IMR-90 (cell line): Measurements from ENCODE around the gene STARD3. TPM values are rescaled to one million over a fixed set of nuclear protein-coding genes. Genes with fewer than 3 reads are reported as not detected.

Experiments
- ATAC-seq: fragments of 200-7000 bp; cut with Tn5 transposase; 2 replicates; pipeline ENCODE4 v1.9.1; 2020; ENCODE audit warnings: low read depth, mild to moderate bottlenecking, moderate library complexity
- BruUV-seq: library from RNA; stranded (reverse); fragments of 400-500 nt; replicated peaks from 2 replicates; lab custom pipeline; 2021; lab: Mats Ljungman, UMichigan
- CTCF ChIA-PET: fragments of 300-600 bp; formaldehyde crosslinking; extraction: SDS; loops from one replicate; lab custom pipeline; 2021; ENCODE audit warnings: antibody characterized with exemption; lab: Yijun Ruan, JAX
- POLR2A ChIA-PET: fragments of 300-600 bp; sonication (Branson Sonifier 250); formaldehyde crosslinking; loops from one replicate; lab custom pipeline; 2022; ENCODE audit warnings: antibody characterized with exemption; ENCODE audit not compliant: unreplicated experiment; lab: Charles Lee
- DNase-seq: peaks from one replicate; pipeline ENCODE4 v3.0.0; 2013
- H2AFZ ChIP-seq: replicated peaks from 2 replicates; pipeline ENCODE3; 2013; ENCODE audit warnings: low read length, mild to moderate bottlenecking; ENCODE audit not compliant: poor library complexity
- H2AK5ac ChIP-seq: 2 replicates; pipeline ENCODE4 v1.6.1; 2013; ENCODE audit warnings: low read depth, low read length, inconsistent platforms
- H2AK9ac ChIP-seq: replicated peaks from 2 replicates; pipeline ENCODE3; 2013; ENCODE audit warnings: mild to moderate bottlenecking, low read depth, low read length, moderate library complexity; ENCODE audit not compliant: poor library complexity
- H2BK120ac ChIP-seq: 2 replicates; pipeline ENCODE4 v1.6.1; 2013; ENCODE audit warnings: low read depth, low read length, inconsistent platforms
- H2BK15ac ChIP-seq: 3 replicates; pipeline ENCODE4 v1.6.1; 2013; ENCODE audit warnings: low read depth, low read length, inconsistent platforms
- H2BK20ac ChIP-seq: 2 replicates; pipeline ENCODE4 v1.6.1; 2013; ENCODE audit warnings: low read depth, mild to moderate bottlenecking, inconsistent platforms, low read length, moderate library complexity
- H2BK5ac ChIP-seq: 2 replicates; pipeline ENCODE4 v1.6.1; 2013; ENCODE audit warnings: mild to moderate bottlenecking, low read depth, low read length, inconsistent platforms; ENCODE audit not compliant: poor library complexity, severe bottlenecking
- H3K14ac ChIP-seq: replicated peaks from 2 replicates; pipeline ENCODE4 v1.6.1; 2013; ENCODE audit warnings: low read depth, low read length, inconsistent platforms
- H3K18ac ChIP-seq: 2 replicates; pipeline ENCODE4 v1.6.1; 2013; ENCODE audit warnings: low read depth, low read length, control low read depth
- H3K23ac ChIP-seq: 2 replicates; pipeline ENCODE4 v1.6.1; 2013; ENCODE audit warnings: low read depth, low read length, inconsistent platforms
- H3K27ac ChIP-seq: 2 replicates; pipeline ENCODE4 v1.5.1; 2013; ENCODE audit warnings: mild to moderate bottlenecking, control low read depth, low read length; ENCODE audit not compliant: insufficient read depth
- H3K27me3 ChIP-seq: 2 replicates; pipeline ENCODE4 v1.6.1; 2013; ENCODE audit warnings: low read length; ENCODE audit not compliant: control insufficient read depth, insufficient read depth
- H3K36me3 ChIP-seq: 2 replicates; pipeline ENCODE4 v1.6.1; 2013; ENCODE audit warnings: low read length, mixed read lengths; ENCODE audit not compliant: control insufficient read depth, insufficient read depth
- H3K4ac ChIP-seq: 2 replicates; pipeline ENCODE4 v1.6.1; 2013; ENCODE audit warnings: low read depth, low read length, inconsistent platforms
- H3K4me1 ChIP-seq: 2 replicates; pipeline ENCODE4 v1.6.1; 2013; ENCODE audit warnings: low read length, mixed read lengths; ENCODE audit not compliant: control insufficient read depth, insufficient read depth
- H3K4me2 ChIP-seq: 2 replicates; pipeline ENCODE4 v1.6.1; 2013; ENCODE audit warnings: low read depth, mild to moderate bottlenecking, control low read depth, low read length, moderate library complexity
- H3K4me3 ChIP-seq: 2 replicates; pipeline ENCODE4 v1.5.1; 2013; ENCODE audit warnings: low read depth, mild to moderate bottlenecking, control low read depth, low read length, moderate library complexity; ENCODE audit not compliant: insufficient read depth
- H3K56ac ChIP-seq: 2 replicates; pipeline ENCODE4 v1.6.1; 2013; ENCODE audit warnings: low read length, inconsistent platforms; ENCODE audit not compliant: insufficient read depth; ENCODE audit errors: extremely low read depth
- H3K79me1 ChIP-seq, 2 experiments: 2 replicates each; pipeline ENCODE4 v1.6.1; 2013; ENCODE audit warnings: low read length in 2 of 2, inconsistent platforms in 1 of 2, low read depth in 1 of 2
- H3K9ac ChIP-seq: 2 replicates; pipeline ENCODE4 v1.6.1; 2013; ENCODE audit warnings: low read depth, low read length, control low read depth
- H3K9me1 ChIP-seq: 2 replicates; pipeline ENCODE4 v1.6.1; 2013; ENCODE audit warnings: low read length, inconsistent platforms; ENCODE audit not compliant: insufficient read depth
- H3K9me3 ChIP-seq: 2 replicates; pipeline ENCODE4 v1.6.1; 2013; ENCODE audit warnings: low read length; ENCODE audit not compliant: control insufficient read depth, insufficient read depth
- H4K20me1 ChIP-seq: 2 replicates; pipeline ENCODE4 v1.6.1; 2013; ENCODE audit warnings: low read length, inconsistent platforms; ENCODE audit not compliant: insufficient read depth
- H4K5ac ChIP-seq: 2 replicates; pipeline ENCODE4 v1.6.1; 2013; ENCODE audit warnings: mild to moderate bottlenecking, low read depth, low read length, control low read depth
- H4K8ac ChIP-seq, 2 experiments: 2 replicates each; pipeline ENCODE4 v1.6.1; 2013; ENCODE audit warnings: low read depth in 2 of 2, low read length in 2 of 2, control low read depth in 1 of 2, inconsistent platforms in 1 of 2
- H4K91ac ChIP-seq: 2 replicates; pipeline ENCODE4 v1.6.1; 2013; ENCODE audit warnings: low read depth, low read length, inconsistent platforms; ENCODE audit not compliant: insufficient read depth
- MAFK ChIP-seq: IDR thresholded peaks from 2 replicates; pipeline ENCODE4 v1.6.1; 2012; ENCODE audit warnings: low read depth, low read length, improper control_type of control experiment
- NFE2L2 ChIP-seq: fragments of 150-350 bp; IDR thresholded peaks from 2 replicates; pipeline ENCODE4 v1.6.1; 2016; ENCODE audit warnings: low read depth, mild to moderate bottlenecking, low read length
- WGBS, 2 experiments: methylation state at CpG; one replicate each; pipeline versions ENCODE4 v1.1.5 to v1.1.7; 2013; ENCODE audit warnings: missing lambda C conversion rate in 2 of 2; ENCODE audit not compliant: insufficient read length in 1 of 2; ENCODE audit errors: extremely low coverage in 2 of 2; 5-methylcytosine and 5-hydroxymethylcytosine counted together
- dilution Hi-C: fragments of 300-500 bp; cut with HindIII; formaldehyde crosslinking; loops from one replicate; pipeline ENCODE4 v1.14.3; 2018; ENCODE audit warnings: low sequenced_read_pairs; ENCODE audit not compliant: unreplicated experiment
- in situ Hi-C: fragments of 300-500 bp; cut with MboI; formaldehyde crosslinking; loops from 3 replicates; pipeline ENCODE4 v1.14.3; 2019; ENCODE audit warnings: low sequenced_read_pairs, inconsistent platforms, mixed read lengths
- intact Hi-C: fragments of 100-400 bp; cut with micrococcal nuclease; formaldehyde crosslinking; loops from 2 replicates; pipeline ENCODE4 v1.10.0; 2022
- polyA plus RNA-seq, 3 experiments: library from polyadenylated mRNA; depleted of rRNA; stranded (reverse); fragments of >200 nt; gene quantifications; 2 replicates each; pipeline ENCODE4 v1.2.3, GENCODE V29; 2012; ENCODE audit warnings: low replicate concordance in 1 of 3
- total RNA-seq: library from RNA; depleted of rRNA; stranded (reverse); fragments of >200 nt; gene quantifications from 2 replicates; pipeline ENCODE4 v1.2.3, GENCODE V29; 2012
- TF ChIP-seq, protein P1 (sequence below): fragments of 150-350 bp; IDR thresholded peaks from 2 replicates; pipeline ENCODE4 v1.6.1; 2016; ENCODE audit warnings: low read depth, mild to moderate bottlenecking, low read length, moderate library complexity, borderline replicate concordance

Gene STARD3
- total and polyA plus RNA-seq, 2 of the 4 experiments (the other 2 are of a cell fraction) = 8.1 to 50.4 TPM

- 100% methylated on average over 1 of the region's 12 CpGs; no CpG with 5 or more reads in 1 of the 2 experiments for WGBS, 2 experiments
- no peak overlapping the region for H3K14ac ChIP-seq
- no peak overlapping the region for H2BK15ac ChIP-seq
- H3K18ac ChIP-seq = no peak overlapping the region
- H3K9me1 ChIP-seq = peaks cover 7% of the 10 kb centered on the region; the same call in 1 of the 2 replicates
- H2AK9ac ChIP-seq = peak overlapping the region; percentile 8
- H3K4me2 ChIP-seq = no peak overlapping the region
- H3K23ac ChIP-seq = no peak overlapping the region
- dilution Hi-C loops = no loop called here
- H2BK20ac ChIP-seq = no peak overlapping the region
- H4K91ac ChIP-seq = no peak overlapping the region
- intact Hi-C loops = no loop called here
- H3K4me3 ChIP-seq = no peak overlapping the region
- POLR2A ChIA-PET = no interaction called here
- no peak overlapping the region for H2BK5ac ChIP-seq
- no peak overlapping the region for H4K5ac ChIP-seq
- H4K8ac ChIP-seq = no peak overlapping the region
- ATAC-seq (no peak), DNase-seq (no peak)
- no peak overlapping the region for H3K56ac ChIP-seq
- H3K4ac ChIP-seq = no peak overlapping the region
- TF ChIP-seq NFE2L2 (no peak), MAFK (no peak)
- TF ChIP-seq, protein P1, sequence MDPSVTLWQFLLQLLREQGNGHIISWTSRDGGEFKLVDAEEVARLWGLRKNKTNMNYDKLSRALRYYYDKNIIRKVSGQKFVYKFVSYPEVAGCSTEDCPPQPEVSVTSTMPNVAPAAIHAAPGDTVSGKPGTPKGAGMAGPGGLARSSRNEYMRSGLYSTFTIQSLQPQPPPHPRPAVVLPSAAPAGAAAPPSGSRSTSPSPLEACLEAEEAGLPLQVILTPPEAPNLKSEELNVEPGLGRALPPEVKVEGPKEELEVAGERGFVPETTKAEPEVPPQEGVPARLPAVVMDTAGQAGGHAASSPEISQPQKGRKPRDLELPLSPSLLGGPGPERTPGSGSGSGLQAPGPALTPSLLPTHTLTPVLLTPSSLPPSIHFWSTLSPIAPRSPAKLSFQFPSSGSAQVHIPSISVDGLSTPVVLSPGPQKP = no peak
- H3K36me3 ChIP-seq = peaks cover 11% of the 10 kb centered on the region
- H2AK5ac ChIP-seq = no peak overlapping the region
- BruUV-seq = no TSS peak
- H3K27me3 ChIP-seq = no peaks in the 10 kb centered on the region
- no peak overlapping the region for H2BK120ac ChIP-seq
- CTCF ChIA-PET = interaction anchor here (1.2 kb wide), 1 partner anchor 11 kb away, joined by 3 read pairs; no protein-coding TSS in a partner anchor
- no peak overlapping the region for H3K9ac ChIP-seq
- H3K9me3 ChIP-seq = no peaks in the 10 kb centered on the region
- H2AFZ ChIP-seq = no peak overlapping the region
- in situ Hi-C loops = no loop called here
- H3K4me1 ChIP-seq = peaks cover 7% of the 10 kb centered on the region
- no peaks in the 10 kb centered on the region for H4K20me1 ChIP-seq
- H3K27ac ChIP-seq = no peak overlapping the region
- H3K79me1 ChIP-seq = no peaks in the 10 kb centered on the region
These were observed 42.7 kb downstream of the STARD3 start for GRCh38 chr17:39679521-39680192.
